GM03348 (cell line): ENCODE data around the gene ARHGEF12.

Source experiments
- DNase-seq: peaks from one replicate; pipeline ENCODE4 v3.0.0; 2012; ENCODE audit warnings: low spot score

Gene ARHGEF12

GRCh38 chr11:120424185-120424969, 88.2 kb downstream of the ARHGEF12 start:
- DNase-seq: no peak

- DNase-seq: no peak
Observed at GRCh38 chr11:120424970-120425332, 88.7 kb downstream of the ARHGEF12 start.

- no peak for DNase-seq
Observed at GRCh38 chr11:120425527-120425926, 89.3 kb downstream of the ARHGEF12 start.

GRCh38 chr11:120430146-120430545, 93.9 kb downstream of the ARHGEF12 start:
- DNase-seq: no peak

GRCh38 chr11:120431633-120432032, 95.4 kb downstream of the ARHGEF12 start:
- peak; percentile 48 for DNase-seq

GRCh38 chr11:120432056-120433018, 96.1 kb downstream of the ARHGEF12 start:
- peak; percentile 86 for DNase-seq

- DNase-seq: no peak
Observed at GRCh38 chr11:120441592-120441991, 105.4 kb downstream of the ARHGEF12 start.

- DNase-seq: no peak
Observed at GRCh38 chr11:120442031-120442430, 105.8 kb downstream of the ARHGEF12 start.

- no peak for DNase-seq
Observed at GRCh38 chr11:120446802-120447201, 110.6 kb downstream of the ARHGEF12 start.

- no peak for DNase-seq
Observed at GRCh38 chr11:120448240-120448639, 112.0 kb downstream of the ARHGEF12 start.

- DNase-seq: no peak
Observed at GRCh38 chr11:120455487-120455886, 119.3 kb downstream of the ARHGEF12 start.

GRCh38 chr11:120457996-120458395, 121.8 kb downstream of the ARHGEF12 start:
- no peak for DNase-seq

- no peak for DNase-seq
Observed at GRCh38 chr11:120462825-120463224, 126.6 kb downstream of the ARHGEF12 start.

- no peak for DNase-seq
Observed at GRCh38 chr11:120465921-120466534, 129.8 kb downstream of the ARHGEF12 start.

- no peak for DNase-seq
Observed at GRCh38 chr11:120467627-120468026, 131.4 kb downstream of the ARHGEF12 start.

GRCh38 chr11:120471131-120471530, 134.9 kb downstream of the ARHGEF12 start:
- DNase-seq: peak; percentile 77

- no peak for DNase-seq
Observed at GRCh38 chr11:120471994-120472393, 135.8 kb downstream of the ARHGEF12 start.

- no peak for DNase-seq
Observed at GRCh38 chr11:120473503-120473902, 137.3 kb downstream of the ARHGEF12 start.

- no peak for DNase-seq
Observed at GRCh38 chr11:120482149-120482548, 145.9 kb downstream of the ARHGEF12 start.

GRCh38 chr11:120484722-120485121, 148.5 kb downstream of the ARHGEF12 start:
- no peak for DNase-seq

GRCh38 chr11:120486138-120486537, 149.9 kb downstream of the ARHGEF12 start:
- no peak for DNase-seq

GRCh38 chr11:120489799-120490198, 153.6 kb downstream of the ARHGEF12 start:
- no peak for DNase-seq

- no peak for DNase-seq
Observed at GRCh38 chr11:120492486-120492885, 156.3 kb downstream of the ARHGEF12 start.
